Measurements from ENCODE around the gene LCE3C.

- no peak for TF ChIP-seq CTCF (IDR thresholded peaks at IDR 0.05)
- no peak for TF ChIP-seq POLR2AphosphoS5 (IDR thresholded peaks at IDR 0.05)
Measured at GRCh38 chr1:152580433-152580832, 19.6 kb upstream of the LCE3C start, which contains the start of gene LCE3D.

Measured in prostate gland (tissue), 2 donors.